ENCODE results near the gene UBE2G1. TPM values are rescaled to one million over a fixed set of nuclear protein-coding genes. Genes with fewer than 3 reads are reported as not detected.

The UBE2G1 gene
- polyA plus RNA-seq, 1 donor (not counting 4 experiments of a cell fraction or from before 2014, with no cell fraction given), result 86.2 TPM

- H3K4me1 ChIP-seq (ENCODE audit: control insufficient read depth, extremely low read depth, insufficient read depth, low read length), result peaks cover 24% of the 10 kb centered on the region
- H3K4me2 ChIP-seq (ENCODE audit: control insufficient read depth, extremely low read depth, insufficient read depth, low read depth, low read length), result no peak overlapping the region
- no peak overlapping the region for H3K27ac ChIP-seq (ENCODE audit: control insufficient read depth, insufficient read depth, low read length)
- H3K9me3 ChIP-seq (ENCODE audit: control insufficient read depth, low read depth, low read length), result no peaks in the 10 kb centered on the region
- DNase-seq (ENCODE audit: low read depth, low spot score) (no peak), FAIRE-seq (no peak)
- no peaks in the 10 kb centered on the region for H4K20me1 ChIP-seq (ENCODE audit: control insufficient read depth, extremely low read depth, insufficient read depth, low read length)
- H3K27me3 ChIP-seq (ENCODE audit: control insufficient read depth, extremely low read depth, insufficient read depth, low read length), result no peaks in the 10 kb centered on the region
- no peak overlapping the region for H2AFZ ChIP-seq (ENCODE audit: control insufficient read depth, low read length)
- H3K9ac ChIP-seq (ENCODE audit: control insufficient read depth, extremely low read depth, insufficient read depth, low read length), result no peak overlapping the region
- H3K9me1 ChIP-seq (ENCODE audit: control insufficient read depth, extremely low read depth, insufficient read depth, low read length), result no peaks in the 10 kb centered on the region
- no peak overlapping the region for H3K4me3 ChIP-seq (ENCODE audit: control insufficient read depth in 2 of 3, extremely low read depth in 1 of 3, insufficient read depth in 2 of 3, low read depth in 1 of 3, low read length in 3 of 3)
- H3K79me2 ChIP-seq (ENCODE audit: control insufficient read depth, insufficient read depth, low read length), result no peaks in the 10 kb centered on the region
- TF ChIP-seq EZH2 (IDR thresholded peaks at IDR 0.05; ENCODE audit: low read length) (no peak), CTCF (optimal IDR thresholded peaks at IDR 0.05 in 1 of 3, IDR thresholded peaks at IDR 0.05 in 1 of 3, conservative IDR thresholded peaks at IDR 0.05 in 1 of 3; ENCODE audit: extremely low read depth in 1 of 3, insufficient read depth in 2 of 3, low read length in 3 of 3) (no peak)
- dilution Hi-C loops (cut with MboI; ENCODE audit: extremely low pct_ligation_motif_present, low sequenced_read_pairs), result loop anchor here (25.0 kb wide), 1 partner anchor 99 kb away; no protein-coding TSS in a partner anchor
- H3K36me3 ChIP-seq (ENCODE audit: control insufficient read depth in 2 of 2, extremely low read depth in 1 of 2, insufficient read depth in 2 of 2, low read length in 2 of 2), result no peaks in the 10 kb centered on the region
Measured at GRCh38 chr17:4411201-4411600, 44.7 kb upstream of the UBE2G1 start.

GRCh38 chr17:4409659-4410058 is 43.2 kb upstream of the UBE2G1 start:
- H3K4me3 ChIP-seq (ENCODE audit: control insufficient read depth in 2 of 3, extremely low read depth in 1 of 3, insufficient read depth in 2 of 3, low read depth in 1 of 3, low read length in 3 of 3), result no peak overlapping the region
- H4K20me1 ChIP-seq (ENCODE audit: control insufficient read depth, extremely low read depth, insufficient read depth, low read length), result no peaks in the 10 kb centered on the region
- peak; percentile 56 for DNase-seq (ENCODE audit: low read depth, low spot score)
- H3K36me3 ChIP-seq (ENCODE audit: control insufficient read depth in 2 of 2, extremely low read depth in 1 of 2, insufficient read depth in 2 of 2, low read length in 2 of 2), result no peaks in the 10 kb centered on the region
- H3K4me1 ChIP-seq (ENCODE audit: control insufficient read depth, extremely low read depth, insufficient read depth, low read length), result peaks cover 24% of the 10 kb centered on the region
- no peak overlapping the region for H2AFZ ChIP-seq (ENCODE audit: control insufficient read depth, low read length)
- no peak overlapping the region for H3K27ac ChIP-seq (ENCODE audit: control insufficient read depth, insufficient read depth, low read length)
- no peaks in the 10 kb centered on the region for H3K79me2 ChIP-seq (ENCODE audit: control insufficient read depth, insufficient read depth, low read length)
- H3K9me3 ChIP-seq (ENCODE audit: control insufficient read depth, low read depth, low read length), result no peaks in the 10 kb centered on the region
- no peak overlapping the region for H3K9ac ChIP-seq (ENCODE audit: control insufficient read depth, extremely low read depth, insufficient read depth, low read length)
- FAIRE-seq, result peak; percentile 58
- no peaks in the 10 kb centered on the region for H3K27me3 ChIP-seq (ENCODE audit: control insufficient read depth, extremely low read depth, insufficient read depth, low read length)
- H3K9me1 ChIP-seq (ENCODE audit: control insufficient read depth, extremely low read depth, insufficient read depth, low read length), result no peaks in the 10 kb centered on the region
- no peak overlapping the region for H3K4me2 ChIP-seq (ENCODE audit: control insufficient read depth, extremely low read depth, insufficient read depth, low read depth, low read length)
- dilution Hi-C loops (cut with MboI; ENCODE audit: extremely low pct_ligation_motif_present, low sequenced_read_pairs), result loop anchor here (25.0 kb wide), 1 partner anchor 97 kb away; no protein-coding TSS in a partner anchor
- TF ChIP-seq CTCF (optimal IDR thresholded peaks at IDR 0.05 in 1 of 3, IDR thresholded peaks at IDR 0.05 in 1 of 3, conservative IDR thresholded peaks at IDR 0.05 in 1 of 3; ENCODE audit: extremely low read depth in 1 of 3, insufficient read depth in 2 of 3, low read length in 3 of 3), result no peak
- no peak for TF ChIP-seq EZH2 (IDR thresholded peaks at IDR 0.05; ENCODE audit: low read length)
